Cortex of kidney (tissue), 1 donor: ENCODE results near the gene KDM8.

Source experiments
- DNase-seq: peaks from one replicate; lab custom pipeline; 2025; lab: John Stamatoyannopoulos, UW

The KDM8 gene

GRCh38 chr16:27269300-27270150 lies 66.2 kb downstream of the KDM8 start:
- DNase-seq: no peak

DNA sequence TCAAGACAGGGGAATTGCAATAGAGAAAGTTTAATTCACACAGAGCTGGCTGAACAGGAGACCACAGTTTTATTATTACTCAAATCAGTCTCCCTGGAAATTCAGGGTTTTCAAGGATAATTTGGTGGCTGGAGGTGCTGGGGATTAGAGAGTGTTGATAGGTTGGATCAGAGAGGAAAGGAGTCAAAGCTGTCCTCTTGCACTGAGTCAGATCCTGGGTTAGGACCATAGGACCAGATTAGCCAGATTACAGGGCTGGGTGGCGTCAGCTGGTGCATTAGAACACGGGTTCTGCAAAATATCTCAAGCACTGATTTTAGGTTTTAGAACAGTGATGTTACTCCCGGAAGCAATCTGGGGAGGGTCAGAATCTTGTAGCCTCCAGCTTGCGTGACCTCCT lies 67.0 kb downstream of the KDM8 start:
- DNase-seq: no peak
